SKM-1 (cell line): ENCODE results near the gene AGRN.
"Not testable (repeated sequence)": the region's sequence is repeated elsewhere in the genome, so short reads cannot be mapped to it uniquely, and the experiment has no call there.

ENCODE experiments used
- DNase-seq: peaks from one replicate; lab custom pipeline; 2025; ENCODE audit not compliant: unreplicated experiment; lab: John Stamatoyannopoulos, UW

Gene AGRN

DNA sequence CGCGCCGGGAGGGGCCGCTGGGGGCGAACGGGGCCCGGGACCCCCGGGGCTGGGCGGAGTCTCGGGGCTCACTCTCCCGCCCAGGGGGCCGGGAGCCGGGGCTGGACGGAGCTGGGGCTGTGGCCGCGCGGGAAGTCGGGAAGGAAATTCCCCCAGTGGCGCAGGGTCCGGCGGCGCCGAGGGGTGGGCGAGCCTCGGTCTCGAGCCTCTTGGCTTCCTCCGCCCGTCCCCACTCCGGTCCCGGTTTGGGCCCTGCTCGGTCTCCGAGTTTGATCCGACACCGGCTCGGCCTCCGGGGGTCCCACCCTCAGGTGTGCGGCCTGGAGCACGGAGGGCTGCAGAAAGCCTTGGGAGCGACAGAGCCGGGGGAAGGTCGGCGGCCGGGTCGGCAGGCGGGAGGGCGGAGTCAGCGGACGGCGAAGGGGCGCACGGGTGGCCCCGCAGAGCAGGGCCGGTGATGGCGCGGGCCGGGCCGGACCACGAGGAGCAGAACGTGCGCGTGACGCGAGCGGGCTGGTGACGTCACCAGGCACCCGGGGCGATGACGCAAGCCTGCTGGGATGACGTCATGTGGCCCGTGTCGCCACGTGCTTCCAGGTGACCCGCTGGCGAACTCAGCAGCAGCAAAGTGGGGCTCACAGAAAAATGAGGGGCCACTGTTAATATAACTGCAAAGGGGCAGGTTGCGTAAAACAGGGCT, 19.4 kb upstream of the AGRN start:
- DNase-seq = no peak

- DNase-seq = no peak
Measured at GRCh38 chr1:1001057-1001783, 18.7 kb upstream of the AGRN start.

GRCh38 chr1:1003618-1004419, 16.1 kb upstream of the AGRN start:
- no peak for DNase-seq

DNA sequence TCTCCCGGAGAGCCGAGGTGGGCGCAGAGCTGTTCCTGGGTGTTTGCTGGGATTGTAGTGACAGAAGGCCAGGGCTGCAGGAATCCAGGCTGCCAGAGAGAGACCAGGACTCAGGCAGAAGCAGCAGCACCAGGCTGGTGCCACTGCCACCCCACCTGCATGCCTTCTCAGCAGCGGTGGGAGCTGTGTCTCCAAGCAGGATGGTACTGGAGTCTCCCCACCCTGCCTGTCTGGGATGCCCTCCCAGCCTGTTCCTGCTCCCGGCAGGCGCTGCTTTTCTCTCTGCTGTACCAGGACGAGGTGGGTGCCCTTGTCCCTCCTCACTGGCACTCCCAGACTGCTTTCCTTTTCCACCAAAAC, 15.5 kb upstream of the AGRN start:
- DNase-seq = no peak

GRCh38 chr1:1004780-1005697, 14.9 kb upstream of the AGRN start:
- DNase-seq = no peak

- DNase-seq = no peak
Measured at GRCh38 chr1:1005774-1006304, 14.1 kb upstream of the AGRN start.

GRCh38 chr1:1006305-1007159, 13.4 kb upstream of the AGRN start:
- DNase-seq = no peak

GRCh38 chr1:1010131-1010530, 9.8 kb upstream of the AGRN start:
- DNase-seq = not testable (repeated sequence)

- DNase-seq = no peak
Measured at GRCh38 chr1:1011396-1011949, 8.4 kb upstream of the AGRN start.

- DNase-seq = not testable (repeated sequence)
Measured at GRCh38 chr1:1012736-1013104, 7.2 kb upstream of the AGRN start.

DNA sequence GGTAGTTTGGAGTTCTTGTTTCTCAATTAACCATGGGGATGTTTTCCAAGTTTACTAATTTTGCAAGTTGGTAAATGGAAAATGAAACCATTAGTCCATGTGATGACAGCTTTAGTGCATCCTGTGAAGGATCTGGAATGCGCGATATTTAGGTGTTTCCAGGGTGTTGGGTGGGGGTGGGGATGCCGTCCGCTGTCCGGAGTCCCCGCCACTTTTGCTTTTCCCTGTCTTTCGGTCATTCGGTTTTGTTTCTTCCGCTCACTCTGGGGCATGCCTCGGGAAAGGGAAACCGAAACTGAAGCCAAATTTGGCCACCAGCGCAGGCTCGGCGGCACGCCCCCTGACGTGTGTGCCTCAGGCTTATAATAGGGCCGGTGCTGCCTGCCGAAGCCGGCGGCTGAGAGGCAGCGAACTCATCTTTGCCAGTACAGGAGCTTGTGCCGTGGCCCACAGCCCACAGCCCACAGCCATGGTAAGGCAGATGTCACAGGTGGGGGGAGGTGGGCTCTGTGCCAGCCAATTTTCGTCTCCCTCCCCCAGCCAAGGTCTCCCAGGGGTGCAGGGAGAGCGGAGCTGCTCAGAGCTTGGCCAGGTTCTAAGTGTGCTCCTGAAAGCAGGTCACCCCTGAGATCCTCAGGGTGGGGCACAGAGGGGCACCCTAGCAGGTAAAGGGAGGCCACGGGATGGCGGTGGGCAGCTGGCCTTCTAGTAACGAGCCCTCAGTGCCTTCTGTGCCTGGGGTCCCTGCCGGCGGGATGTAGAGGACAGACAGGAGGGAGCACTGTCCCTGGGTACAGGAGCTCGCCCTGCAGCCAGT, 6.6 kb upstream of the AGRN start, which contains the start of gene ISG15:
TSS of gene ISG15 (plus strand) at position 393 of the 817 bp plus-strand sequence. CDS start at position 470, 77 bp downstream.
- DNase-seq = peak; percentile 59

DNA sequence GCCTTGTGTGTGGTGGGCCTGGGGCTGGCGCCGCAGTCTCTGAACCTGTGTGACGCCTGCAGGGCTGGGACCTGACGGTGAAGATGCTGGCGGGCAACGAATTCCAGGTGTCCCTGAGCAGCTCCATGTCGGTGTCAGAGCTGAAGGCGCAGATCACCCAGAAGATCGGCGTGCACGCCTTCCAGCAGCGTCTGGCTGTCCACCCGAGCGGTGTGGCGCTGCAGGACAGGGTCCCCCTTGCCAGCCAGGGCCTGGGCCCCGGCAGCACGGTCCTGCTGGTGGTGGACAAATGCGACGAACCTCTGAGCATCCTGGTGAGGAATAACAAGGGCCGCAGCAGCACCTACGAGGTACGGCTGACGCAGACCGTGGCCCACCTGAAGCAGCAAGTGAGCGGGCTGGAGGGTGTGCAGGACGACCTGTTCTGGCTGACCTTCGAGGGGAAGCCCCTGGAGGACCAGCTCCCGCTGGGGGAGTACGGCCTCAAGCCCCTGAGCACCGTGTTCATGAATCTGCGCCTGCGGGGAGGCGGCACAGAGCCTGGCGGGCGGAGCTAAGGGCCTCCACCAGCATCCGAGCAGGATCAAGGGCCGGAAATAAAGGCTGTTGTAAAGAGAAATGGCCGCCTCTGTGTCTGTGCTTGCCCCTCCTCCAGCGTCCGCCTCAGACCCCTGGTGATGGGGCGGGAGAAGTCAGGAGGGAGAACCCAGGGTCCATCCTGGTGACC, 5.8 kb upstream of the AGRN start:
- no peak for DNase-seq

DNA sequence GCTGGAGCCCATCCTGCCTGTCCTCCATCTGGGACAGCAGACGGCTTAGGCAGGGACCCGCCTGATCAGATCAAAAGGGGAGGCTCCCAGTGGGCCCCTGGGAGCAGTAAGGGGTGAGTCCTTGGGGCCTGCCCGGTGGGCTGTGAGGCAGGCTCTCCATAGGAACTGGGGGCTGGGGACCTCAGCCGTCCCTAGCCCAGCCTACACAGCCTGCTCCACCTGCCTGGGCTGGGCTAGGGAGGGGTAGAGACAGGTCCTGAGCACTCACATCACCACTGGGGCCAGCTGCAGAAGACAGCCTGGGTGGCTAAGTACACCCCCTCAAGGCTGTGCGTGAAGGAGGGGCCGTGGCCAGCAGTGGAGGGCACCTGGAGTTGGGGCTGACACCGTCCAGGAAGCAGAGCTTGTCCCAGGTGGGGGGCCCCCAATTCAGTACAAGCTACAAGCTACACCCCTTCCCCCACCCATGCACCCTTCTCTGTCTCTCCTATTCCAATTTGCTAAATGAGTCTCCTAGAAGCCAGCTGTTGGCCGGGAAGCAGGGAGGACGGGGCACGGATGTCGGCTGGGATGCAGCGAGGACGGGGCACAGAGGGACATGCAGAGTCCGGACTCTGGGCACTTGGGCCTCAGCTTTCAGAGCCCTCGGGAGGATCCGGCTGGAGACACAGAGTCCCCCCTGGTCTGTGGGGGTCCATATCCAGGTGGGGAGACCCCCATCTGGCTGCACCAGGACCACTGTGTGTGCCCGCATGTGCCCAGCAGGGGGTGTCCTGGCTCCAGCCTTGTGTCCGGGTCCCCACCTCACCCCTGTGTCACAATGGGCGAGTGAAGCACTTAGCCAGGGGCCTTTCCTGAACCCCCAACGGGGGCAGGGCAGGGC, 4.9 kb upstream of the AGRN start:
- DNase-seq = no peak

DNA sequence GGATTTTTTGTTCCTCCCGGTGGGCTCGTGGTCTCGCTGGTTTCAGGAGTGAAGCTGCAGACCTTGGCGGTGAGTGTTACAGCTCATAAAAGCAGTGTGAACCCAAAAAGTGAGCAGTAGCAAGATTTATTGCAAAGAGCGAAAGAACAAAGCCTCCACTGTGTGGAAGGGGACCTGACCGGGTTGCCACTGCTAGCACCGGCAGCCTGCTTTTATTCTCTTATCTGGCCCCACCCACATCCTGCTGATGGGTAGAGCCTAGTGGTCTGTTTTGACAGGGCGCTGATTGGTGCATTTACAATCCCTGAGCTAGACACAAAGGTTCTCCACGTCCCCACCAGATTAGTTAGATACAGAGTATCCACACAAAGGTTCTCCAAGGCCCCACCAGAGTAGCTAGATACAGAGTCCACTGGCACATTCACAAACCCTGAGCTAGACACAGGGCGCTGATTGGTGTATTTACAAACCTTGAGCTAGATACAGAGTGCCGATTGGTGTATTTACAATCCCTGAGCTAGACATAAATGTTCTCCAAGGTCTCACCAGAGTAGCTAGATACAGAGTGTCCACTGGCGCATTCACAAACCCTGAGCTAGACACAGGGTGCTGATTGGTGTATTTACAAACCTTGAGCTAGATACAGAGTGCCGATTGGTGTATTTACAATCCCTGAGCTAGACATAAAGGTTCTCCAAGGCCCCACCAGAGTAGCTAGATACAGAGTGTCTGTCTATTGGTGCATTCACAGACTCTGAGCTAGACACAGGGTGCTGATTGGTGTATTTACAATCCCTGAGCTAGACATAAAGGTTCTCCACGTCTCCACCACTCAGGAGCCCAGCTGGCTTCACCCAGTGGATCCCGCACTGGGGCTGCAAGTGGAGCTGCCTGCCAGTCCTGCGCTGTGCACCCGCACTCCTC, 2.3 kb upstream of the AGRN start:
- DNase-seq = not testable (repeated sequence)

DNA sequence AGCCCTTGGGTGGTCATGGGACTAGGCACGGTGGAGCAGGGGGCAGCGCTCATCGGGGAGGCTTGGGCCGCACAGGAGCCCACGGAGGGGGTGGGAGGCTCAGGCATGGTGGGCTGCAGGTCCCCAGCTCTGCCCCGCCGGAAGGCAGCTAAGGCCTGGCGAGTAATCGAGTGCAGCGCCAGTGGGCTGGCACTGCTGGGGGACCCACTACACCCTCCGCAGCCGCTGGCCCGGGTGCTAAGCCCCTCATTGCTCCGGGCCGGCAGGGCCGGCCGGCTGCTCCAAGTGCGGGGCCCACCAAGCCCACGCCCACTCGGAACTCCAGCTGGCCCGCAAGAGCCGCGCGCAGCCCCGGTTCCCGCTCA, 1.6 kb upstream of the AGRN start:
- not testable (repeated sequence) for DNase-seq
